Heart left ventricle (tissue), 13 donors: ENCODE results near the gene SLC22A2.

ENCODE experiments used
- POLR2A ChIP-seq, 2 donors: fragments of 450-650 bp; IDR thresholded peaks; one replicate each; pipeline ENCODE4 v1.6.1; 2017; ENCODE audit warnings: antibody characterized with exemption in 2 of 2, mild to moderate bottlenecking in 2 of 2, moderate library complexity in 2 of 2
- TF ChIP-seq, protein P1 (sequence below), 12 donors: fragments of 200-600 bp; sonication (generic) in 4 of 12; IDR thresholded peaks; one replicate each; pipeline versions ENCODE4 v1.5.0 to v1.8.0; 2018 to 2022; ENCODE audit warnings: antibody characterized with exemption in 12 of 12, mild to moderate bottlenecking in 5 of 12
- donor health status: ischemic (EF 13 %, LVEDD 7.1; RV severe dilation, severe dysfunction).
- donor health status: DM: no; HTN: yes; CAD: no.
- donor health status: DM: no; HTN: no; CAD: no.
- donor health status: ischemic (EF 25% LVEDD 6.9; RV normal size, moderate dysfunction).
- donor health status: ischemic (EF 25% LVEDD 5.7; RV mildly dilated, moderate dysfunction).
- donor health status: ischemic (EF 35%, LVEDD 5.7; RV mildly dilated, moderate dysfunction).
- donor health status: nonischemic (EF 11% LVEDD 7.7; RV severe dilation, severe dysfunction).
- donor health status: DM: yes; HTN: yes; CAD: no.
- donor health status: PGD.
- donor health status: ischemic (EF 29% LVEDD 5.4; RV normal size, mild dysfunction).
- donor health status: nonischemic (EF 23%, LVEDD 6.1; RV moderate dilation, normal function).

DNA sequence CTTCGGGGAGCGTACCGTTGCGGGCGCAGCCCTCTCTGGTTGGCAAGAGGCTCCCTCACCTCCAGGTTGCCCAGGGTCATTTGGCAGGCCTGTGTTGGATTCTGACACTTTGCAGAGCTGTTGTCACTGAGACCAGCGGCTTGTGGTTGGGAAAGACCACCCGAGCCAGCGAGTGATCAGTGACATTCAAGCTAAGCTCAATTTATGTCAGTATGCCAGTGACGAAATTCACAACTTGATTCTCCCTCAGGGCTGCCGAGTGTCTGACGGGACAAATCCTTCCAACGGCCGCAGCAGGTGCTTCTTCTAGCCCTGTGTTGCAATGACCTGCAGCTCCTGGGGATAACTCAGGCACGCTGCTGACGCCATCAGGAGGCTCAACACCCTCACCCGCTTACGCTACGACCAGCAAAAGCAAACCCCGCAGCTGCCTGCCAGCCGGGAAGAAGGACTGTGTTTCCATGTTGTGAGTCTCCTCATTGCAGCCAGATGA, 16.9 kb upstream of the SLC22A2 start:
- TF ChIP-seq, protein P1, sequence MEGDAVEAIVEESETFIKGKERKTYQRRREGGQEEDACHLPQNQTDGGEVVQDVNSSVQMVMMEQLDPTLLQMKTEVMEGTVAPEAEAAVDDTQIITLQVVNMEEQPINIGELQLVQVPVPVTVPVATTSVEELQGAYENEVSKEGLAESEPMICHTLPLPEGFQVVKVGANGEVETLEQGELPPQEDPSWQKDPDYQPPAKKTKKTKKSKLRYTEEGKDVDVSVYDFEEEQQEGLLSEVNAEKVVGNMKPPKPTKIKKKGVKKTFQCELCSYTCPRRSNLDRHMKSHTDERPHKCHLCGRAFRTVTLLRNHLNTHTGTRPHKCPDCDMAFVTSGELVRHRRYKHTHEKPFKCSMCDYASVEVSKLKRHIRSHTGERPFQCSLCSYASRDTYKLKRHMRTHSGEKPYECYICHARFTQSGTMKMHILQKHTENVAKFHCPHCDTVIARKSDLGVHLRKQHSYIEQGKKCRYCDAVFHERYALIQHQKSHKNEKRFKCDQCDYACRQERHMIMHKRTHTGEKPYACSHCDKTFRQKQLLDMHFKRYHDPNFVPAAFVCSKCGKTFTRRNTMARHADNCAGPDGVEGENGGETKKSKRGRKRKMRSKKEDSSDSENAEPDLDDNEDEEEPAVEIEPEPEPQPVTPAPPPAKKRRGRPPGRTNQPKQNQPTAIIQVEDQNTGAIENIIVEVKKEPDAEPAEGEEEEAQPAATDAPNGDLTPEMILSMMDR (IDR thresholded peaks at IDR 0.05): no peak
- TF ChIP-seq POLR2A (IDR thresholded peaks at IDR 0.05): no peak
